H1 (cell line): ENCODE results near the gene NUAK1. TPM values are rescaled to one million over a fixed set of nuclear protein-coding genes. Genes with fewer than 3 reads are reported as not detected.

Experiments
- CBX5 ChIP-seq: fragments of 300-800, 300-1000 bp; sonication (generic); IDR thresholded peaks from 2 replicates; pipeline ENCODE4 v1.7.1; 2016; ENCODE audit warnings: antibody characterized with exemption, low read length, low read depth
- CHD7 ChIP-seq: fragments of 300-600 bp; sonication (generic); IDR thresholded peaks from 2 replicates; pipeline ENCODE4 v1.7.1; 2012; ENCODE audit warnings: low read length, moderate library complexity, mild to moderate bottlenecking, inconsistent platforms; ENCODE audit not compliant: insufficient replicate concordance
- POLR2A ChIP-seq, 2 experiments: IDR thresholded peaks; 1 replicate in 1 of 2; 2 replicates in 1 of 2; pipeline ENCODE4 v1.6.1; 2011; ENCODE audit warnings: low read depth in 2 of 2, low read length in 2 of 2, mild to moderate bottlenecking in 2 of 2; ENCODE audit errors: control extremely low read depth in 1 of 2
- SRF ChIP-seq: IDR thresholded peaks from 2 replicates; pipeline ENCODE4 v1.6.1; 2011; ENCODE audit warnings: mild to moderate bottlenecking, low read depth, low read length, moderate library complexity
- polyA plus RNA-seq, 7 experiments: library from polyadenylated mRNA; depleted of rRNA in 3 of 7; stranded (reverse) in 5 of 7; unstranded in 2 of 7; fragments of >200 nt in 5 of 7; fragments of 200-250 nt in 2 of 7; gene quantifications; 1 replicate in 5 of 7; 2 replicates in 1 of 7; 4 replicates in 1 of 7; pipeline versions ENCODE4 v1.2.1 to v1.2.3, GENCODE V29; 2011 to 2013; ENCODE audit warnings: missing spikeins in 2 of 7, mixed read lengths in 2 of 7
- total RNA-seq: library from RNA; stranded (reverse); fragmentation: NEBNext Ultra II Directional; extraction: Animal tissue kit (Norgen Biotek cat#: 25700); gene quantifications from 2 replicates; pipeline ENCODE4 v1.2.1, GENCODE V29; 2021

The NUAK1 gene
- total and polyA plus RNA-seq, 2 of the 8 experiments (the other 6 are each of a cell fraction or from before 2014, with no cell fraction given): 6.7 to 18.2 TPM

DNA sequence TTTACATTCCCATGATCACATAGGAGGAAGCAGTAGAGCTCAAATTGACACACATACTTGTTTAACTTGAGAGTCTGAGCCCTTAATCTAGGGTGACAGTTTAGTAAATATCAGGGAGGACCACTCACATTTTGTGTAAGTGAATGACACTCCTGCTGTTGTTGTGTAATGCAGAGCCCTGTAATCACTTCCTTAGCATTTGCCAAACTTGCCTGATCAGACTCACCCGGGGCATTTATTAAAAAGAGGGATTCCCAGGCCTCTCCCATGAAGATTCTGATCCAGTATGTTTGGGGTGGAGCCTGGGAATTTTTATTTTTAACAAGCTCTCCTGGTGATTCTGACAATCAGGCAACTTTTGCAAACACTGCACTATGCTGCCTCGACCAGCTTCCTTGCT is 119.6 kb downstream of the NUAK1 start (continued):
- TF ChIP-seq CHD7 (no peak), CBX5 (no peak), SRF (no peak), POLR2A (IDR thresholded peaks at IDR 0.05; ENCODE audit: control extremely low read depth in 1 of 2, low read depth in 2 of 2, low read length in 2 of 2) (no peak)
